Measurements from ENCODE around the gene ADSS2. TPM values are rescaled to one million over a fixed set of nuclear protein-coding genes. Genes with fewer than 3 reads are reported as not detected.
A peak's percentile ranks its signal among the peaks of the same experiment; 100 is the strongest.

ADSS2 gene
- total and polyA plus RNA-seq, 2 donors (not counting 3 experiments of a cell fraction or from before 2014, with no cell fraction given), result 35.5 to 90.6 TPM

DNA sequence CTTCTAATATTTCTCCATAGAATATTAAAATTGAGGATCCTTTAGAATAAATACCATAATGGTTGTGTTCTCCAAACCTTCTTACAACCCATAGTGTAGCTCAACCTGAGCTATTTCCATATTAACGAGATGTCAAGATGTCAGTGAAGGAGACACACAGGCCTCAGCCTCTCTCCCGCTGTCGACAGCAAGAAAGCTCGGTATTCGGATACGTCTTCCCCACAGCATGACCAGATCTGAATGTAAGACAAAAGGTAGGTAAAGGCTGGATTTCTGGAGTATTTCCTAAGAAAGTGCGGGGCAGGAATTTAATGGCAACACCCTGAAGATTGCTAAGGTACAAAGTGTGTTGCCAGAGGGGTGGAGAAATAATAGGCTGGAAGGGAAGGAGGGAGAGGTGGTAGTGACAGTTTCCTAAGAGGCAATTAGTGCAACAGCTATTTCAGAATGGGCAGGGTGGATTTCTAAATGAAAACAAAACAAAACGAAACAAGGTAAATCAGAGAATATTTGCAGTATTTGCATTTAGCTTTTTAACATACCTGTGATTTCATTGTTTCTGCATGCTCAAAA, 1.7 kb downstream of the ADSS2 start:
- CTCF ChIA-PET, result interaction anchor here (0.7 to 2.9 kb wide), 3 partner anchors 9 to 150 kb away, joined by 3 to 11 read pairs (median 3); no protein-coding TSS in a partner anchor
- no peak for FAIRE-seq
- DNase-seq (ENCODE audit: low read depth, low spot score), result peak; percentile 49
- TF ChIP-seq EZH2 (IDR thresholded peaks at IDR 0.05; ENCODE audit: borderline replicate concordance, low read depth, low read length, severe bottlenecking) (no peak), GATA2 (IDR thresholded peaks at IDR 0.05; ENCODE audit: insufficient read depth, insufficient read length, low read depth, low read length) (no peak), FOS (IDR thresholded peaks at IDR 0.05; ENCODE audit: borderline replicate concordance, insufficient read depth, low read length) (no peak), POLR2A (IDR thresholded peaks at IDR 0.05; ENCODE audit: low read depth, low read length) (no peak), CTCF (IDR thresholded peaks at IDR 0.05; ENCODE audit: extremely low read depth in 1 of 2, insufficient read depth in 1 of 2, low read depth in 1 of 2, low read length in 2 of 2) (no peak), MYC (IDR thresholded peaks at IDR 0.05; ENCODE audit: low read depth, low read length) (no peak)
- TF ChIP-seq, protein P1, sequence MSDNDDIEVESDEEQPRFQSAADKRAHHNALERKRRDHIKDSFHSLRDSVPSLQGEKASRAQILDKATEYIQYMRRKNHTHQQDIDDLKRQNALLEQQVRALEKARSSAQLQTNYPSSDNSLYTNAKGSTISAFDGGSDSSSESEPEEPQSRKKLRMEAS (IDR thresholded peaks at IDR 0.05; ENCODE audit: insufficient read depth, insufficient read length), result no peak
- intact Hi-C loops (cut with micrococcal nuclease), result loop anchor here (5.0 to 10.0 kb wide), 8 partner anchors 285 to 1105 kb away; partner anchors contain the start of gene COX20
- peaks cover 60% of the 10 kb centered on the region for H3K4me1 ChIP-seq (ENCODE audit: control insufficient read depth, extremely low read depth, insufficient read depth, low read length)
- no peaks in the 10 kb centered on the region for H3K9me3 ChIP-seq (replicated peaks; ENCODE audit: control insufficient read depth, insufficient read depth, low read length)
- dilution Hi-C loops (cut with MboI; ENCODE audit: extremely low pct_ligation_motif_present, low sequenced_read_pairs), result no loop called here
- no peaks in the 10 kb centered on the region for H3K9me1 ChIP-seq (replicated peaks; ENCODE audit: control insufficient read depth, extremely low read depth, insufficient read depth, low read length)
- peak overlapping the region; percentile 92 to 96 (median 94) for H3K4me3 ChIP-seq (replicated peaks in 1 of 3; ENCODE audit: insufficient read depth in 1 of 3, low read depth in 1 of 3, low read length in 3 of 3)
- BruUV-seq (replicated peaks), result no TSS peak
- H3K9ac ChIP-seq (replicated peaks; ENCODE audit: extremely low read depth, insufficient read depth, low read length), result peak overlapping the region; percentile 95
- no peaks in the 10 kb centered on the region for H3K27me3 ChIP-seq (ENCODE audit: control insufficient read depth in 2 of 2, insufficient read depth in 2 of 2, low read length in 2 of 2)
- H3K4me2 ChIP-seq (ENCODE audit: insufficient read depth, low read length), result peak overlapping the region; percentile 95
- no peaks in the 10 kb centered on the region for H4K20me1 ChIP-seq (replicated peaks; ENCODE audit: control insufficient read depth, extremely low read depth, insufficient read depth, low read length)
- POLR2A ChIA-PET, result no interaction called here
- no peaks in the 10 kb centered on the region for H3K36me3 ChIP-seq (ENCODE audit: control insufficient read depth in 2 of 2, extremely low read depth in 1 of 2, insufficient read depth in 2 of 2, low read length in 2 of 2)
- no peak overlapping the region for H2AFZ ChIP-seq (ENCODE audit: low read depth, low read length)
- peak overlapping the region; percentile 77 for H3K27ac ChIP-seq (ENCODE audit: insufficient read depth, low read depth, low read length)
- peaks cover 66% of the 10 kb centered on the region for H3K79me2 ChIP-seq (ENCODE audit: control insufficient read depth, insufficient read depth, low read length)
